Measurements from ENCODE around the gene THADA.
A peak's percentile ranks its signal among the peaks of the same experiment; 100 is the strongest.

Gene THADA

GRCh38 chr2:43509886-43510285, 86.0 kb downstream of the THADA start:
- no peak for DNase-seq (ENCODE audit: low spot score)

GRCh38 chr2:43508209-43508608, 87.6 kb downstream of the THADA start:
- no peak for DNase-seq (ENCODE audit: low spot score)

GRCh38 chr2:43507137-43507536, 88.7 kb downstream of the THADA start:
- DNase-seq (ENCODE audit: low spot score): no peak

- no peak for DNase-seq (ENCODE audit: low spot score)
Observed at GRCh38 chr2:43495727-43496126, 100.1 kb downstream of the THADA start.

GRCh38 chr2:43493954-43494353, 101.9 kb downstream of the THADA start:
- no peak for DNase-seq (ENCODE audit: low spot score)

GRCh38 chr2:43491065-43491639, 104.7 kb downstream of the THADA start:
- no peak for DNase-seq (ENCODE audit: low spot score)

GRCh38 chr2:43490252-43490786, 105.5 kb downstream of the THADA start:
- DNase-seq (ENCODE audit: low spot score): no peak

- DNase-seq (ENCODE audit: low spot score): no peak
Observed at GRCh38 chr2:43488737-43489136, 107.1 kb downstream of the THADA start.

- no peak for DNase-seq (ENCODE audit: low spot score)
Observed at GRCh38 chr2:43486603-43487002, 109.2 kb downstream of the THADA start.

GRCh38 chr2:43484323-43484930, 111.4 kb downstream of the THADA start:
- DNase-seq (ENCODE audit: low spot score): peak; percentile 40

- peak; percentile 33 for DNase-seq (ENCODE audit: low spot score)
Observed at GRCh38 chr2:43482961-43483360, 112.9 kb downstream of the THADA start.

- no peak for DNase-seq (ENCODE audit: low spot score)
Observed at GRCh38 chr2:43481927-43482542, 113.8 kb downstream of the THADA start.

GRCh38 chr2:43480874-43481273, 115.0 kb downstream of the THADA start:
- DNase-seq (ENCODE audit: low spot score): no peak

- peak; percentile 66 for DNase-seq (ENCODE audit: low spot score)
Observed at GRCh38 chr2:43478412-43479086, 117.3 kb downstream of the THADA start.

- DNase-seq (ENCODE audit: low spot score): no peak
Observed at GRCh38 chr2:43475922-43476321, 119.9 kb downstream of the THADA start.

GRCh38 chr2:43475137-43475846, 120.5 kb downstream of the THADA start:
- DNase-seq (ENCODE audit: low spot score): no peak

GRCh38 chr2:43474273-43474672, 121.6 kb downstream of the THADA start:
- DNase-seq (ENCODE audit: low spot score): no peak

- no peak for DNase-seq (ENCODE audit: low spot score)
Observed at GRCh38 chr2:43473767-43474166, 122.1 kb downstream of the THADA start.

- no peak for DNase-seq (ENCODE audit: low spot score)
Observed at GRCh38 chr2:43472527-43473194, 123.2 kb downstream of the THADA start.

- DNase-seq (ENCODE audit: low spot score): no peak
Observed at GRCh38 chr2:43469713-43470112, 126.1 kb downstream of the THADA start.

GRCh38 chr2:43469094-43469493, 126.7 kb downstream of the THADA start:
- no peak for DNase-seq (ENCODE audit: low spot score)

GRCh38 chr2:43467891-43468290, 127.9 kb downstream of the THADA start:
- no peak for DNase-seq (ENCODE audit: low spot score)

Measured in activated CD4-positive, alpha-beta T cell treated with anti-CD3 and anti-CD28 coated beads, Interleukin-2, Interleukin-4, amounts not matched to agents 100 ng/mL and 50 ng/mL, durations not matched to agents 16 hours and 8 hours (primary cell).